Measurements from ENCODE around the gene CDT1.

Gene CDT1

DNA sequence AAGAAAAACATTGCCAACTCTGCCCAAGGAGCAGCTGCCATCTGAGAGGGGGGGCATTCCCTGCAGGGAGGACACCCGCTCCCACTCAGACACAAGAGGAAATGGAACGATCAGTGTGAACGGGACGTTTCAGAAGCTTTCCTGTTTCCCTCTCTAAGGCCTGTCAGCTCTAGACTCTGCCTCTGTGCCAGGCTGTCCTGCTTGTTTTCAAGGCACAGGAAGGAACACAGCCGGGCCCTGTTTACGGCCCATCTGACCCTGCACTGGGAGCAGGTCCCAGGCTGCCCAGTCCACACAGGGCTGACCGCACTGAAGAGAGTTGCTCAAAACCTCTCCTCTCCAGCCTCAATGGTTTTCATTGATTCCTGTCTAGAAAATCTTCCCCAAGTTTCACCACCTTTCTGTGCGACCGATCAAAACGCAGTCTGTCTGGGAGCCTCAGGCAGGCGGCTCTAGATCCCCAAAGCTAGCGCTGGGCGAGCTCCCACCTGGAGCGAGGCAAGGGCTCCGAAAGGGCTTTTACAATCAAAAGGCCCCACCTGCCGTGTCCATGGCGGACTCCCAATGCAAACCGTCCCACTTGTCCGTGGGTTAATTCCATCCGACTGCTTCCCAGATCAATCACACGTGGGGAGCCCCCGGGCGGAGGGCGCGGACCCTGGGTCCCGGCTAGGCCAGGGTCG is 20.1 kb upstream of the CDT1 start:
- no peaks in the 10 kb centered on the region for H3K9me2 ChIP-seq (ENCODE audit: low read depth, low read length)
- peaks cover 10% of the 10 kb centered on the region for H3K27me3 ChIP-seq (ENCODE audit: insufficient read depth, low read length)
- peak overlapping the region; percentile 63 for H3K4me3 ChIP-seq (ENCODE audit: low read depth, low read length, poor library complexity, severe bottlenecking)
- no peaks in the 10 kb centered on the region for H3K36me3 ChIP-seq (ENCODE audit: insufficient read depth, low read length)
- H3K27ac ChIP-seq (ENCODE audit: low read depth, low read length, poor library complexity, severe bottlenecking), result no peak overlapping the region
- H3F3A ChIP-seq (ENCODE audit: insufficient read depth, low read length), result peaks cover 12% of the 10 kb centered on the region
- H3K4me2 ChIP-seq (ENCODE audit: low read length), result peak overlapping the region; percentile 65
- peaks cover 28% of the 10 kb centered on the region for H3K4me1 ChIP-seq (ENCODE audit: insufficient read depth, low read length, severe bottlenecking)
- no peaks in the 10 kb centered on the region for H4K20me1 ChIP-seq (ENCODE audit: insufficient read depth, low read length)
- no peak overlapping the region for H2AFZ ChIP-seq (ENCODE audit: low read length)
- TF ChIP-seq, protein P1, sequence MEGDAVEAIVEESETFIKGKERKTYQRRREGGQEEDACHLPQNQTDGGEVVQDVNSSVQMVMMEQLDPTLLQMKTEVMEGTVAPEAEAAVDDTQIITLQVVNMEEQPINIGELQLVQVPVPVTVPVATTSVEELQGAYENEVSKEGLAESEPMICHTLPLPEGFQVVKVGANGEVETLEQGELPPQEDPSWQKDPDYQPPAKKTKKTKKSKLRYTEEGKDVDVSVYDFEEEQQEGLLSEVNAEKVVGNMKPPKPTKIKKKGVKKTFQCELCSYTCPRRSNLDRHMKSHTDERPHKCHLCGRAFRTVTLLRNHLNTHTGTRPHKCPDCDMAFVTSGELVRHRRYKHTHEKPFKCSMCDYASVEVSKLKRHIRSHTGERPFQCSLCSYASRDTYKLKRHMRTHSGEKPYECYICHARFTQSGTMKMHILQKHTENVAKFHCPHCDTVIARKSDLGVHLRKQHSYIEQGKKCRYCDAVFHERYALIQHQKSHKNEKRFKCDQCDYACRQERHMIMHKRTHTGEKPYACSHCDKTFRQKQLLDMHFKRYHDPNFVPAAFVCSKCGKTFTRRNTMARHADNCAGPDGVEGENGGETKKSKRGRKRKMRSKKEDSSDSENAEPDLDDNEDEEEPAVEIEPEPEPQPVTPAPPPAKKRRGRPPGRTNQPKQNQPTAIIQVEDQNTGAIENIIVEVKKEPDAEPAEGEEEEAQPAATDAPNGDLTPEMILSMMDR (IDR thresholded peaks at IDR 0.05; ENCODE audit: low read length), result no peak
- TF ChIP-seq EZH2 (IDR thresholded peaks at IDR 0.05; ENCODE audit: borderline replicate concordance, low read length), result no peak
- no peak overlapping the region for H3K9ac ChIP-seq (ENCODE audit: low read length)
- H3K79me2 ChIP-seq (ENCODE audit: insufficient read depth, low read length), result no peaks in the 10 kb centered on the region
- H3K9me3 ChIP-seq (ENCODE audit: low read length), result no peaks in the 10 kb centered on the region

DNA sequence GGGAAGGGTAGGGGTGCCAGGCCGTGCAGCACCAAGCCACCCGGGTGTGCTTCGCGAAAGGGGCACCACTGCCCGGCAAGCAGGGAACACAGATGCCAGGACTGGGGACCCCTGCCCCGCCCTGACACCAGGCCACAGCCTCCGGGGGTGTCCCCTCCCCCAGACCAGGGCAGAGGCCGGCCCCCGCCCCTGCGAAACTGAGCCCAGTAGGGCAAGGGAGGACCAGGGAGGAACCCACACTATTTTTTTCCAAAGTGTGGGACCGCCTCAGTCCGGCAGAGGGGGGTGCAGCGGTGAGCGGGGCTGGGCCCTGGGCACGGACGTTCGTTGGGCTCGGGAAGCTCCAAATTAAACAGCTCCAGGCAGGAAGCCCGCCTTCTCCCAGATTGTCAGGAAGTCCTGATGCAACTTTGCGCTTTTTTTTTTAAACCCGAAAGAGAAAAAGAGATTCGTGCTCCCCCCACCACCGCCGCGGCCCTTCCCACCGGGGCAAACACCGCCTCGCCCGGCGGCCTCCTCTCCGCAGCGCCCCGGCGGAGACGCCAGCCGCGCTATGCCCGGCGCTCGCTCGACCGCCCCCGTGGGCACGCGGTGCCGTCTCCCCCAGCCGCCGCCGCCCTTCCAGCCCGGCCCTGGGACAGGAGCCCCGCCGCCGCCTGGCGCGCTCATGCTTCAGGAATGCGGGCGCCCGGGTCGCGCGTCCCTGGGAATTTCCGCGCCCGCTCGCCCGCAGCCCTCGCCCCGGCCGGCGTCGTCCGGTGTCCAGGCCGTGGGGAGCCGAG is 19.3 kb upstream of the CDT1 start:
- no peak overlapping the region for H2AFZ ChIP-seq (ENCODE audit: low read length)
- peaks cover 28% of the 10 kb centered on the region for H3K4me1 ChIP-seq (ENCODE audit: insufficient read depth, low read length, severe bottlenecking)
- peak overlapping the region; percentile 63 for H3K4me3 ChIP-seq (ENCODE audit: low read depth, low read length, poor library complexity, severe bottlenecking)
- peak overlapping the region; percentile 63 for H3K9ac ChIP-seq (ENCODE audit: low read length)
- peaks cover 12% of the 10 kb centered on the region for H3F3A ChIP-seq (ENCODE audit: insufficient read depth, low read length)
- no peaks in the 10 kb centered on the region for H3K36me3 ChIP-seq (ENCODE audit: insufficient read depth, low read length)
- TF ChIP-seq EZH2 (IDR thresholded peaks at IDR 0.05; ENCODE audit: borderline replicate concordance, low read length), result no peak
- TF ChIP-seq, protein P1 (IDR thresholded peaks at IDR 0.05; ENCODE audit: low read length), result peak; percentile 26; the same call in 1 of the 2 replicates
- peak overlapping the region; percentile 65 for H3K4me2 ChIP-seq (ENCODE audit: low read length)
- no peaks in the 10 kb centered on the region for H3K9me2 ChIP-seq (ENCODE audit: low read depth, low read length)
- no peaks in the 10 kb centered on the region for H4K20me1 ChIP-seq (ENCODE audit: insufficient read depth, low read length)
- no peaks in the 10 kb centered on the region for H3K9me3 ChIP-seq (ENCODE audit: low read length)
- H3K27me3 ChIP-seq (ENCODE audit: insufficient read depth, low read length), result peaks cover 10% of the 10 kb centered on the region
- no peak overlapping the region for H3K27ac ChIP-seq (ENCODE audit: low read depth, low read length, poor library complexity, severe bottlenecking)
- H3K79me2 ChIP-seq (ENCODE audit: insufficient read depth, low read length), result no peaks in the 10 kb centered on the region

DNA sequence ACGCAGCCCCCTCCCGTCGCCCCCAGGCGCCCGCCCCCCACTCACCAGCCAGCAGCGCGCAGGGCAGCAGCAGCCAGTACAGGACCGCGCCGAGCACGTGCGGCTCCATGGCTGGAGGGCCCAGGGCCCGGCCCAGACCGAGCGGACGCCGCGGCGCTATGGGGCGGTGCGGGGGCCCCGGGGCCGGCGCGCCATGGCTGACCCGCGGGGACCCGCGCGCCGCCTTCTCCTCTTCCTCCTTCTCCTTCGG is 18.8 kb upstream of the CDT1 start:
- Histone ChIP-seq H3K27me3 (ENCODE audit: insufficient read depth, low read length) (peaks cover 10% of the 10 kb centered on the region), H3F3A (ENCODE audit: insufficient read depth, low read length) (peaks cover 12% of the 10 kb centered on the region), H3K4me2 (ENCODE audit: low read length) (peak overlapping the region; percentile 65), H3K79me2 (ENCODE audit: insufficient read depth, low read length) (no peaks in the 10 kb centered on the region), H3K9me3 (ENCODE audit: low read length) (no peaks in the 10 kb centered on the region), H3K4me3 (ENCODE audit: low read depth, low read length, poor library complexity, severe bottlenecking) (peak overlapping the region; percentile 63), H3K4me1 (ENCODE audit: insufficient read depth, low read length, severe bottlenecking) (peaks cover 29% of the 10 kb centered on the region), H3K27ac (ENCODE audit: low read depth, low read length, poor library complexity, severe bottlenecking) (no peak overlapping the region), H3K9ac (ENCODE audit: low read length) (peak overlapping the region; percentile 63), H4K20me1 (ENCODE audit: insufficient read depth, low read length) (no peaks in the 10 kb centered on the region), H2AFZ (ENCODE audit: low read length) (no peak overlapping the region), H3K36me3 (ENCODE audit: insufficient read depth, low read length) (no peaks in the 10 kb centered on the region), H3K9me2 (ENCODE audit: low read depth, low read length) (no peaks in the 10 kb centered on the region)
- TF ChIP-seq, protein P1 (IDR thresholded peaks at IDR 0.05; ENCODE audit: low read length), result no peak
- TF ChIP-seq EZH2 (IDR thresholded peaks at IDR 0.05; ENCODE audit: borderline replicate concordance, low read length), result no peak
